ENCODE results near the gene IFNA16.
A peak's percentile ranks its signal among the peaks of the same experiment; 100 is the strongest.
"Not testable (repeated sequence)": the region's sequence is repeated elsewhere in the genome, so short reads cannot be mapped to it uniquely, and the experiment has no call there.

IFNA16 gene

DNA sequence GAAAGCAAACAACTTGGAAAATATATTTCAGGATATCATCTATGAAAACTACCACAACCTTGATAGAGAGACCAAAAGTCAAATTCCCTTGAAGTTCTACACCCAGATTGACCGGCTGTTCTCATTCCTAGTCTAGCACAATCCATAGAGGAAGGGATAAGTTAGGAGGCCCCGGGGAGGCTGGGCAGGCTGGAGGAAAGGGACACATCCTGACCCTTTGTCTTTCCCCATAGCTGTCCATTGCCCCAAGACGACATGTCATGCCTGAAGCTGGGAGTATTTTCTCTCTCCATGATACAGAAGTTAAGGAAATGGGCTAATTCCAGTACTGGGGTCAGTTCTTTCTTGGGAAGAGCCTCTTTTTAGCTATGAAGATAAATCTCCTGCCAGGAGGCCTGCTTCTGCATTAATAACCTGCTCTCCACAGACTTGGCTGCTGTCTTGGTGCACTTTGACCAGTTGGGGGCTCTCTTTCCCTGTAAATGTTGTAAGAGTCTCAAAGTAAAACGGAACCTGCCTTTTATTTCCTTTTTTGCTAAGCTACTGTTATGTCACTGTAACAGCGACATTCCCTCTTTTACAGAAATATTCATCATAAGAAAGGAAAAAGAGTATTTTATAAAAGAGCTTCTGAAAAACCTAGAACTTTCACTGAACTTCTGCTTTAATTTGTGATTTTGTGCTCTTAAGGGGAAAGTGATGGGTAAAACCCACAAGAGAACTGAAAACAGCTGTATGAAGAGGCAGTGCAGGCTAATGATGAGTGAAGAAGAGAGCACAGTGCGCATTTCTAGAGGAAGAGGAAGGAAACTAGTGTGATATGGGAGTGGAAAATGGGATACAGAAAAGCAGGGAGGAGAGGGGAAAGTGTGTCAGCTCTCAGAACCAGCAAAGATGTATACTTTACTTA is 22.0 kb downstream of the IFNA16 start:
- H3K4me1 Mint-ChIP-seq; H3K4me3 Mint-ChIP-seq; H3K36me3 Mint-ChIP-seq (ENCODE audit: low read depth); H3K27ac Mint-ChIP-seq; H3K27me3 Mint-ChIP-seq (ENCODE audit: low read depth); H3K9me3 Mint-ChIP-seq: not testable (repeated sequence)
- TF ChIP-seq, protein P1, sequence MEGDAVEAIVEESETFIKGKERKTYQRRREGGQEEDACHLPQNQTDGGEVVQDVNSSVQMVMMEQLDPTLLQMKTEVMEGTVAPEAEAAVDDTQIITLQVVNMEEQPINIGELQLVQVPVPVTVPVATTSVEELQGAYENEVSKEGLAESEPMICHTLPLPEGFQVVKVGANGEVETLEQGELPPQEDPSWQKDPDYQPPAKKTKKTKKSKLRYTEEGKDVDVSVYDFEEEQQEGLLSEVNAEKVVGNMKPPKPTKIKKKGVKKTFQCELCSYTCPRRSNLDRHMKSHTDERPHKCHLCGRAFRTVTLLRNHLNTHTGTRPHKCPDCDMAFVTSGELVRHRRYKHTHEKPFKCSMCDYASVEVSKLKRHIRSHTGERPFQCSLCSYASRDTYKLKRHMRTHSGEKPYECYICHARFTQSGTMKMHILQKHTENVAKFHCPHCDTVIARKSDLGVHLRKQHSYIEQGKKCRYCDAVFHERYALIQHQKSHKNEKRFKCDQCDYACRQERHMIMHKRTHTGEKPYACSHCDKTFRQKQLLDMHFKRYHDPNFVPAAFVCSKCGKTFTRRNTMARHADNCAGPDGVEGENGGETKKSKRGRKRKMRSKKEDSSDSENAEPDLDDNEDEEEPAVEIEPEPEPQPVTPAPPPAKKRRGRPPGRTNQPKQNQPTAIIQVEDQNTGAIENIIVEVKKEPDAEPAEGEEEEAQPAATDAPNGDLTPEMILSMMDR (IDR thresholded peaks at IDR 0.05; ENCODE audit: unreplicated experiment in 3 of 3), result peak; percentile 23 to 52 (median 48)

DNA sequence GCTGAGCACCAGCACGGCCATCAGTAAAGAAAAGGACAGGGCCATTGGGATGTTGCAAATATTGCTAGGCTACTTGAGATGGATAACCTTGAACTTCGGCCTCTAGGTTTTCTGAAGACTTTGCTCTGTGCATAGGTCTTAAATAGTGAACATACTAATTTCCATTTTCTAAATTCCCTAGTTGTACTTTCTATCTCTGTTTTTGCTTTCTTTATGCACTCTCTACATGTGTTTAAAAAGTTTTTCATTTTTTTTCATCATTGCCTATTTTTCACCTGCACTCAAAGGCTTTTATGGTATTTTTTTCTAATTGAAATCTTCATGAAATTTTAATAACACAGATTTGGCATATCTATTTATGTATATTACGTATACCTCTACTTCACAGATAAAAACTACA is 29.6 kb downstream of the IFNA16 start, which contains the start of gene IFNA4:
Gene IFNA4 (minus strand): TSS at position 101 of the 400 bp plus-strand sequence. CDS start 56 bp downstream, at position 45.
- H3K36me3 Mint-ChIP-seq (ENCODE audit: low read depth); H3K27me3 Mint-ChIP-seq (ENCODE audit: low read depth); H3K27ac Mint-ChIP-seq; H3K4me3 Mint-ChIP-seq; H3K4me1 Mint-ChIP-seq; H3K9me3 Mint-ChIP-seq: not testable (repeated sequence)

- H3K27me3 Mint-ChIP-seq (ENCODE audit: low read depth); H3K4me1 Mint-ChIP-seq; H3K9me3 Mint-ChIP-seq; H3K36me3 Mint-ChIP-seq (ENCODE audit: low read depth); H3K27ac Mint-ChIP-seq; H3K4me3 Mint-ChIP-seq: not testable (repeated sequence)
- TF ChIP-seq, protein P1 (IDR thresholded peaks at IDR 0.05; ENCODE audit: unreplicated experiment in 3 of 3), result peak; percentile 11 to 44 (median 26)
These were observed 34.0 kb downstream of the IFNA16 start for GRCh38 chr9:21182810-21183736.

GRCh38 chr9:21174671-21175070 is 42.4 kb downstream of the IFNA16 start:
- no peaks in the 10 kb centered on the region for H3K9me3 Mint-ChIP-seq
- no peaks in the 10 kb centered on the region for H3K36me3 Mint-ChIP-seq (ENCODE audit: low read depth)
- H3K27me3 Mint-ChIP-seq (ENCODE audit: low read depth), result no peaks in the 10 kb centered on the region
- H3K4me3 Mint-ChIP-seq, result no peak overlapping the region
- H3K27ac Mint-ChIP-seq, result no peak overlapping the region
- no peaks in the 10 kb centered on the region for H3K4me1 Mint-ChIP-seq
- TF ChIP-seq, protein P1 (IDR thresholded peaks at IDR 0.05; ENCODE audit: unreplicated experiment in 3 of 3), result no peak

- H3K4me3 Mint-ChIP-seq, result no peak overlapping the region
- H3K9me3 Mint-ChIP-seq, result no peaks in the 10 kb centered on the region
- H3K27me3 Mint-ChIP-seq (ENCODE audit: low read depth), result no peaks in the 10 kb centered on the region
- TF ChIP-seq, protein P1 (IDR thresholded peaks at IDR 0.05; ENCODE audit: unreplicated experiment in 3 of 3), result no peak
- H3K27ac Mint-ChIP-seq, result no peak overlapping the region
- no peaks in the 10 kb centered on the region for H3K4me1 Mint-ChIP-seq
- no peaks in the 10 kb centered on the region for H3K36me3 Mint-ChIP-seq (ENCODE audit: low read depth)
These were observed 45.0 kb downstream of the IFNA16 start for GRCh38 chr9:21172156-21172555.

DNA sequence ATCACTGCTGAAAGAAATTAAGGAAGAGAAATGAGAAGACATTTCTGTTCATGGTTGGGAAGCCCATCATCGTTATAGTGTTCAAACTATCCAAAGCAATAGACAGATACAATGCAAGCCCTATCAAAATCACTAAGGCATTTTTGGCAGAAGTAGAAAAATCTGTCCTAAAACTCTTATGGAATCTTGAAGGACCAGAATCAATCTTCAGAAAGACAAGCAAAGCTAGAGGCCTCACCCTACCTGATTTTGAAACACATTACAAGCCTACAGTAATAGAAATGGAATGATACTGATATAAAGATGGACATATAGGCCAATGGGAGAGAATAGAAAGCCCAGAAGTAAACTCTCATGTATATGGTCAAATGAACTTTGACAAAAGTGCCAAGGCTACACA is 45.8 kb downstream of the IFNA16 start:
- H3K9me3 Mint-ChIP-seq, result no peaks in the 10 kb centered on the region
- no peak overlapping the region for H3K27ac Mint-ChIP-seq
- no peak overlapping the region for H3K4me3 Mint-ChIP-seq
- no peaks in the 10 kb centered on the region for H3K36me3 Mint-ChIP-seq (ENCODE audit: low read depth)
- H3K4me1 Mint-ChIP-seq, result no peaks in the 10 kb centered on the region
- no peaks in the 10 kb centered on the region for H3K27me3 Mint-ChIP-seq (ENCODE audit: low read depth)
- TF ChIP-seq, protein P1 (IDR thresholded peaks at IDR 0.05; ENCODE audit: unreplicated experiment in 3 of 3), result no peak

- H3K4me3 Mint-ChIP-seq; H3K27me3 Mint-ChIP-seq (ENCODE audit: low read depth); H3K9me3 Mint-ChIP-seq; H3K36me3 Mint-ChIP-seq (ENCODE audit: low read depth); H3K27ac Mint-ChIP-seq; H3K4me1 Mint-ChIP-seq: not testable (repeated sequence)
These were observed 50.6 kb downstream of the IFNA16 start, which contains the start of gene IFNA21 for GRCh38 chr9:21166560-21166959. Gene IFNA21 (minus strand): TSS chr9:21166660. CDS start chr9:21166612, 48 bp downstream.
